OCI-LY1 (cell line): ENCODE measurements around the gene EBP.

ENCODE experiments used
- CTCF ChIP-seq: fragments of 200-600 bp; sonication (generic), shearing (Covaris generic); IDR thresholded peaks from 2 replicates; pipeline ENCODE4 v1.5.1; 2017; ENCODE audit warnings: mild to moderate bottlenecking, antibody characterized with exemption, low read length, moderate library complexity, mixed read lengths
- EZH2 ChIP-seq: fragments of 200-600 bp; sonication (generic), shearing (Covaris generic); IDR thresholded peaks from 2 replicates; pipeline ENCODE4 v1.8.0; 2017; ENCODE audit warnings: borderline replicate concordance, mixed run types, mild to moderate bottlenecking, antibody characterized with exemption, low read length, moderate library complexity, mixed read lengths

- TF ChIP-seq CTCF (no peak), EZH2 (no peak)
Measured at GRCh38 chrX:48477960-48478755, 43.5 kb upstream of the EBP start.
